NB4 (cell line): ENCODE results near the gene ARHGEF18.

Experiments used
- DNase-seq: peaks from one replicate; pipeline ENCODE4 v3.0.0; 2010; ENCODE audit warnings: low read depth
- H3K4me3 ChIP-seq: one replicate; pipeline ENCODE4 v1.5.1; 2011; ENCODE audit warnings: mild to moderate bottlenecking, low read depth, low read length, moderate library complexity
- MYC ChIP-seq: IDR thresholded peaks from 2 replicates; pipeline ENCODE4 v1.6.1; 2011; ENCODE audit warnings: low read depth, low read length
- POLR2A ChIP-seq: IDR thresholded peaks from 2 replicates; pipeline ENCODE4 v1.6.1; 2011; ENCODE audit warnings: mild to moderate bottlenecking; ENCODE audit not compliant: insufficient read length; ENCODE audit errors: extremely low read depth
- TF ChIP-seq, protein P1 (sequence below): IDR thresholded peaks from one replicate; pipeline ENCODE4 v1.5.1; 2012; ENCODE audit warnings: low read depth, low read length
- TF ChIP-seq, protein P2 (sequence below): IDR thresholded peaks from 2 replicates; pipeline ENCODE4 v1.6.1; 2011; ENCODE audit warnings: low read depth, low read length

ARHGEF18 gene

DNA sequence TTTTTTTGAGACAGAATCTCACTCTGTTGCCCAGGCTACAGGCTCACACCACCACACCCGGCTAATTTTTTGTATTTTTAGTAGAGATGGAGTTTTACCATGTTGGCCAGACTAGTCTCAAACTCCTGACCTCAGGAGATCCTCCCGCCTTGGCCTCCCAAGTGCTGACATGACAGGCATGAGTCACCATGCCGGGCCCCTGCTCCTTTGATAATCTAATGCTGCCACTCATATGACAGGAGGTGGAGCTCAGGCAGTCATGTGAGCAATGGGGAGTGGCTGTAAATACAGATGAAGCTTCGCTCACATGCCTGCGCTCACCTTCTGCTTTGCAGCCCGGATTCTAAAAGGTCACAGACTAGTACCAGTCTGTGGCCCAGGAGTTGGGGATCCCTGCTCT lies 25.1 kb downstream of the ARHGEF18 start:
- peak; percentile 49 for DNase-seq
- no peak overlapping the region for H3K4me3 ChIP-seq
- no peak for TF ChIP-seq POLR2A

DNA sequence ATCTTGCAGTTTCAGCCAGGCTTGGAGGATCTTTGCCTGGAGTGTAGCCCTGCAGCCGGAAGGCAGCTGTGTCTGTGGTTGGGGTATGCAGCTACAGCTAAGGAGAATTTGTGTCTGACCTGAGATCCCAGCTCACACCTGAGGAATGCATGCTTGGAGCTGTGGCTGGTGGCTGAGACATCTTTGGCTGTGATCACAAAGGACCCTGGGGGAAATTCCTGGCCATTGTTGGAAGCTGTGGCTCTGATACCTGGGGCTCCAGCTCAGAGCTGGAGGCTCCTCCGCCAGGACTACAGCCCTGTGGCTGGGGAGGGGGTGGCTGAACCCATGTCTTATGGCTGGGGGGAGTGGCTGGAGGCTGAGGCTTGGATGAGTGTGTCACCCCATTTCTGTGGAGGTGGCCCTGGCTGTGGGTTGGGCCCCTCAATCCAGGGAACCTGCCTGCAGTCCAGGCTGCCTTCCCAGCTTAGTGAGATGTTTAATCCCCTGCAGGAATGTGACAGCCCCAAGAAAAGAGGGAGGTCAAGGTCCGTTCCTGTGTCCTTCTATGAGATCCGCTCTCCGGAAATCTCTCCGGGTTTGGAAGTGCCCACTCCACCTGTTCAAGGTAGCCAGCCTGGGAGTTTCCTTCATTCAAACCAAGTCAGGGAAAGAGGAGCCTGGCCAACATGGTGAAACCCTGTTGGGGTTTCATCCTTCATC lies 27.6 kb downstream of the ARHGEF18 start:
- no peak overlapping the region for H3K4me3 ChIP-seq
- DNase-seq = no peak
- no peak for TF ChIP-seq MYC
- no peak for TF ChIP-seq POLR2A
- TF ChIP-seq, protein P1, sequence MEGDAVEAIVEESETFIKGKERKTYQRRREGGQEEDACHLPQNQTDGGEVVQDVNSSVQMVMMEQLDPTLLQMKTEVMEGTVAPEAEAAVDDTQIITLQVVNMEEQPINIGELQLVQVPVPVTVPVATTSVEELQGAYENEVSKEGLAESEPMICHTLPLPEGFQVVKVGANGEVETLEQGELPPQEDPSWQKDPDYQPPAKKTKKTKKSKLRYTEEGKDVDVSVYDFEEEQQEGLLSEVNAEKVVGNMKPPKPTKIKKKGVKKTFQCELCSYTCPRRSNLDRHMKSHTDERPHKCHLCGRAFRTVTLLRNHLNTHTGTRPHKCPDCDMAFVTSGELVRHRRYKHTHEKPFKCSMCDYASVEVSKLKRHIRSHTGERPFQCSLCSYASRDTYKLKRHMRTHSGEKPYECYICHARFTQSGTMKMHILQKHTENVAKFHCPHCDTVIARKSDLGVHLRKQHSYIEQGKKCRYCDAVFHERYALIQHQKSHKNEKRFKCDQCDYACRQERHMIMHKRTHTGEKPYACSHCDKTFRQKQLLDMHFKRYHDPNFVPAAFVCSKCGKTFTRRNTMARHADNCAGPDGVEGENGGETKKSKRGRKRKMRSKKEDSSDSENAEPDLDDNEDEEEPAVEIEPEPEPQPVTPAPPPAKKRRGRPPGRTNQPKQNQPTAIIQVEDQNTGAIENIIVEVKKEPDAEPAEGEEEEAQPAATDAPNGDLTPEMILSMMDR = no peak

DNA sequence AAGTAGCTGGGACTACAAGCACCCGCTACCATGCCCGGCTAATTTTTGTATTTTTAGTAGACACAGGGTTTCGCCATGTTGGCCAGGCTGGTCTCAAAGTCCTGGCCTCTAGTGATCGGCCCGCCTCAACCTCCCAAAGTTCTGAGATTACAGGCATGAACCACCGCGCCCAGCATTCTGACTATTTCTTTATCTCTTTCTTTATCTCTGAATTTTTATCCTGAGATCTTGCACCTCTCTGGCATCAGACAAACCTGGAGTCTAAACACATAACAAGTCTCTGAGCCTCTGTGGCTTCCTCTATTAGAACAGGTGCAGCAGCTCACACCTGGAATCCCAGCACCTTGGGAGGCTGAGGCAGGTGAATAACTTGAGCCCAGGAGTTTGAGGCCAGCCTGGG lies 28.5 kb downstream of the ARHGEF18 start:
- DNase-seq = no peak
- H3K4me3 ChIP-seq = no peak overlapping the region
- no peak for TF ChIP-seq POLR2A
- TF ChIP-seq, protein P2, sequence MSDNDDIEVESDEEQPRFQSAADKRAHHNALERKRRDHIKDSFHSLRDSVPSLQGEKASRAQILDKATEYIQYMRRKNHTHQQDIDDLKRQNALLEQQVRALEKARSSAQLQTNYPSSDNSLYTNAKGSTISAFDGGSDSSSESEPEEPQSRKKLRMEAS = no peak
- TF ChIP-seq, protein P1 = no peak

DNA sequence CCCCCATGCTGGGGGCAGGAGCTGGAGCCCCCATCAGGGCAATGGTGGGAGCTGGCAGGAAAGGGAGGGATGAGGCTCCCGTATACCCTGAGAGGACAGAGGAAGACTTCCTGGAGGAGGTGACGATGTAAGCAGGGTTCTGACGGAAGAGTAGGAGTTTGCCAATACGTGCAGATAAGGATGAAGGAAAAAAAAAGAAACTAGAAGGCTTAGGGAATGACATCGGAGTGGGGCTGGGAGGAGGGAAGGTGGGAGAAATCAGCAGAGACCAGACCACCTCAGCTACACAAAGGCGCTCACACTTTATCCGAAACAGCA lies 32.3 kb downstream of the ARHGEF18 start:
- no peak overlapping the region for H3K4me3 ChIP-seq
- DNase-seq = no peak
- TF ChIP-seq POLR2A = no peak
- TF ChIP-seq, protein P2 = no peak
- no peak for TF ChIP-seq MYC
- TF ChIP-seq, protein P1 = no peak

DNA sequence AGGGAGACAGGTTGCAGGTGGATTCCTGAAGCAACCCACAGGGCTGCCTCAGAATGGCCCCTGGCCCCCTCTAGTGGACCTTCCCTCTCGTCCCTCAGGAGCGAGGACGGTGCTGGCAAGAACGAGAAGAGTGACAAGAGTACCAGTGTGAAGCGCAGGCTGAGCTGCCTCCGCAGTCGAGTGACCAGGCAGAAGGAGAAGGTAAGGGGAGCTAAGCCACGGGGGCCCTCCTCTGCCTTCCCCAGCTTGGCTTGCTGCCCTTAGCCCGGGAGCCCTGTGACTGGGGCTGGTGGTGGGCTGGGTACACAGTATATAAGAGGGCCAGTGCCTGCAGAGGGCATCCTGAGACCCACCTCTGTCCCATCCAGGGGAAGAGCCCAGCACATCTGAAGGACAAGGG lies 34.0 kb downstream of the ARHGEF18 start:
- TF ChIP-seq, protein P1 = no peak
- TF ChIP-seq MYC (no peak), POLR2A (no peak)
- TF ChIP-seq, protein P2 = no peak
- DNase-seq = no peak
- no peak overlapping the region for H3K4me3 ChIP-seq

DNA sequence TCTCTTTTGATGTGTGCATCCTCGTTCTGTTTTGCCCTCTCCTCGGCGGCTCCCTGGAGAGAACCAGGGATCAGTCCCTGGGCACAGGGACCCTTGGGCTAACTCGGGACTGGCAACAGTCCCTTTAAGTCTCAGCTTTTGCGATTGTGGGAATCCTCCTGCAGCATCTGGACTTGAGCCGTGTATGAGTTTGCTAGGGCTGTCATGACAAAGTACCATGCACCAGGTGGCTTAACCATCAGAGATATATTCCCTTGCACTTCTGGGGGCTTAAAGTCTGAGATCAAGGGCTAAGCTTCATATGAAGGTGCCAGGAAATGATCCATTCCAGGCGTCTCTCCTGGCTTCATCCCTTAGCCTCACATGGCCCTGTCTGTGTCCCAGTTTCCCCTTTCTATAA lies 34.5 kb downstream of the ARHGEF18 start:
- TF ChIP-seq POLR2A (no peak), MYC (no peak)
- TF ChIP-seq, protein P1 = no peak
- TF ChIP-seq, protein P2 = no peak
- DNase-seq = no peak
- H3K4me3 ChIP-seq = no peak overlapping the region
